ENCODE data around the gene UNC13A. TPM values are rescaled to one million over a fixed set of nuclear protein-coding genes. Genes with fewer than 3 reads are reported as not detected.

The UNC13A gene
- total RNA-seq, 1 experiment from 2014 or later, result 29.0 TPM

GRCh38 chr19:17659996-17660395 is 28.2 kb downstream of the UNC13A start:
- Histone ChIP-seq H3K36me3 (ENCODE audit: control insufficient read depth in 1 of 2, insufficient read depth in 2 of 2, low read length in 2 of 2) (peaks cover 0 to 26% of the 10 kb centered on the region in 2 experiments; a peak in 2 of 4 replicates), H3K27ac (ENCODE audit: low read depth, low read length) (no peak overlapping the region), H3K4me2 (ENCODE audit: low read length) (no peak overlapping the region), H3K9me3 (ENCODE audit: control insufficient read depth in 1 of 2, insufficient read depth in 1 of 2, low read depth in 1 of 2, low read length in 2 of 2) (peaks cover 0 to 4% of the 10 kb centered on the region in 2 experiments; a peak in 1 of 4 replicates), H3K9me2 (ENCODE audit: insufficient read depth) (no peaks in the 10 kb centered on the region), H3K4me3 (replicated peaks in 1 of 2; ENCODE audit: low read depth in 1 of 2, low read length in 2 of 2) (no peak overlapping the region), H4K20me1 (ENCODE audit: insufficient read depth) (no peaks in the 10 kb centered on the region), H3K27me3 (ENCODE audit: insufficient read depth, low read length) (no peaks in the 10 kb centered on the region), H2AFZ (ENCODE audit: low read depth, low read length, poor library complexity, severe bottlenecking) (no peak overlapping the region), H3K9ac (ENCODE audit: low read length) (no peak overlapping the region), H3K79me2 (ENCODE audit: insufficient read depth, low read length) (no peaks in the 10 kb centered on the region), H3K4me1 (ENCODE audit: control insufficient read depth in 1 of 2, insufficient read depth in 2 of 2, low read length in 2 of 2) (peaks cover 8 to 12% of the 10 kb centered on the region in 2 experiments)
- ChIA-PET RAD21 (ENCODE audit: low non-redundant PET in 1 of 2, low total read pairs in 2 of 2, uncharacterized antibody in 2 of 2, unreplicated experiment in 2 of 2) (no interaction called here), POLR2A (no interaction called here), CTCF (no interaction called here)
- no peak for DNase-seq (ENCODE audit: low read depth, low spot score)
- intact Hi-C loops (cut with micrococcal nuclease), result no loop called here
- TF ChIP-seq RAD21 (IDR thresholded peaks at IDR 0.05; ENCODE audit: low read depth) (no peak), YY1 (IDR thresholded peaks at IDR 0.05; ENCODE audit: extremely low read depth, insufficient replicate concordance, low read depth, low read length) (no peak), JUND (IDR thresholded peaks at IDR 0.05) (no peak), EZH2phosphoT487 (IDR thresholded peaks at IDR 0.05; ENCODE audit: borderline replicate concordance) (no peak), SIN3A (IDR thresholded peaks at IDR 0.05; ENCODE audit: low read depth) (no peak), POLR2A (IDR thresholded peaks at IDR 0.05; ENCODE audit: borderline replicate concordance, extremely low read depth, insufficient read depth, insufficient read length) (no peak)
- TF ChIP-seq, protein P1, sequence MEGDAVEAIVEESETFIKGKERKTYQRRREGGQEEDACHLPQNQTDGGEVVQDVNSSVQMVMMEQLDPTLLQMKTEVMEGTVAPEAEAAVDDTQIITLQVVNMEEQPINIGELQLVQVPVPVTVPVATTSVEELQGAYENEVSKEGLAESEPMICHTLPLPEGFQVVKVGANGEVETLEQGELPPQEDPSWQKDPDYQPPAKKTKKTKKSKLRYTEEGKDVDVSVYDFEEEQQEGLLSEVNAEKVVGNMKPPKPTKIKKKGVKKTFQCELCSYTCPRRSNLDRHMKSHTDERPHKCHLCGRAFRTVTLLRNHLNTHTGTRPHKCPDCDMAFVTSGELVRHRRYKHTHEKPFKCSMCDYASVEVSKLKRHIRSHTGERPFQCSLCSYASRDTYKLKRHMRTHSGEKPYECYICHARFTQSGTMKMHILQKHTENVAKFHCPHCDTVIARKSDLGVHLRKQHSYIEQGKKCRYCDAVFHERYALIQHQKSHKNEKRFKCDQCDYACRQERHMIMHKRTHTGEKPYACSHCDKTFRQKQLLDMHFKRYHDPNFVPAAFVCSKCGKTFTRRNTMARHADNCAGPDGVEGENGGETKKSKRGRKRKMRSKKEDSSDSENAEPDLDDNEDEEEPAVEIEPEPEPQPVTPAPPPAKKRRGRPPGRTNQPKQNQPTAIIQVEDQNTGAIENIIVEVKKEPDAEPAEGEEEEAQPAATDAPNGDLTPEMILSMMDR (IDR thresholded peaks at IDR 0.05 in 2 of 3, conservative IDR thresholded peaks at IDR 0.05 in 1 of 3; ENCODE audit: borderline replicate concordance in 1 of 3, insufficient read depth in 1 of 3, low read depth in 2 of 3, low read length in 2 of 3), result no peak
- BruUV-seq (replicated peaks), result no TSS peak
- ATAC-seq, result no peak

GRCh38 chr19:17658666-17659065 is 29.5 kb downstream of the UNC13A start:
- intact Hi-C loops (cut with micrococcal nuclease), result no loop called here

More at GRCh38 chr19:17658666-17659065, 29.5 kb downstream of the UNC13A start:
- CTCF ChIA-PET, result no interaction called here
- Histone ChIP-seq H3K27ac (ENCODE audit: low read depth, low read length) (no peak overlapping the region), H3K4me3 (replicated peaks in 1 of 2; ENCODE audit: low read depth in 1 of 2, low read length in 2 of 2) (no peak overlapping the region), H3K4me2 (ENCODE audit: low read length) (no peak overlapping the region), H3K79me2 (ENCODE audit: insufficient read depth, low read length) (no peaks in the 10 kb centered on the region), H3K9me3 (ENCODE audit: control insufficient read depth in 1 of 2, insufficient read depth in 1 of 2, low read depth in 1 of 2, low read length in 2 of 2) (no peaks in the 10 kb centered on the region), H3K9ac (ENCODE audit: low read length) (no peak overlapping the region), H3K36me3 (ENCODE audit: control insufficient read depth in 1 of 2, insufficient read depth in 2 of 2, low read length in 2 of 2) (peaks cover 0 to 20% of the 10 kb centered on the region in 2 experiments; a peak in 2 of 4 replicates), H3K9me2 (ENCODE audit: insufficient read depth) (no peaks in the 10 kb centered on the region), H2AFZ (ENCODE audit: low read depth, low read length, poor library complexity, severe bottlenecking) (no peak overlapping the region), H4K20me1 (ENCODE audit: insufficient read depth) (no peaks in the 10 kb centered on the region), H3K27me3 (ENCODE audit: insufficient read depth, low read length) (no peaks in the 10 kb centered on the region), H3K4me1 (ENCODE audit: control insufficient read depth in 1 of 2, insufficient read depth in 2 of 2, low read length in 2 of 2) (peaks cover 14 to 20% of the 10 kb centered on the region in 2 experiments)
- POLR2A ChIA-PET, result interaction anchor here (0.9 kb wide), 1 partner anchor 28 kb away, joined by 3 read pairs; no protein-coding TSS in a partner anchor
- TF ChIP-seq, protein P1 (IDR thresholded peaks at IDR 0.05 in 2 of 3, conservative IDR thresholded peaks at IDR 0.05 in 1 of 3; ENCODE audit: borderline replicate concordance in 1 of 3, insufficient read depth in 1 of 3, low read depth in 2 of 3, low read length in 2 of 3), result no peak
- RAD21 ChIA-PET (ENCODE audit: low non-redundant PET in 1 of 2, low total read pairs in 2 of 2, uncharacterized antibody in 2 of 2, unreplicated experiment in 2 of 2), result no interaction called here
- BruUV-seq (replicated peaks), result no TSS peak
- no peak for DNase-seq (ENCODE audit: low read depth, low spot score)
- no peak for ATAC-seq

Data from HCT116 (cell line).